ENCODE data around the gene ROM1. TPM values are rescaled to one million over a fixed set of nuclear protein-coding genes. Genes with fewer than 3 reads are reported as not detected.

ROM1 gene
- total RNA-seq, 1 experiment from 2014 or later: 2.7 TPM

GRCh38 chr11:62604460-62605120, 8.5 kb upstream of the ROM1 start:
- intact Hi-C loops (cut with micrococcal nuclease; ENCODE audit: unreplicated experiment): no loop called here
- no peak overlapping the region for H3K27ac ChIP-seq (ENCODE audit: low read length)
- no peaks in the 10 kb centered on the region for H3K9me3 ChIP-seq (ENCODE audit: control insufficient read depth, insufficient read depth, low read depth, low read length)
- no peak overlapping the region for H3K4me3 ChIP-seq (ENCODE audit: low read depth in 2 of 2, low read length in 2 of 2)
- BruUV-seq (replicated peaks): no TSS peak
- CTCF ChIA-PET: no interaction called here
- ATAC-seq (no peak), DNase-seq (ENCODE audit: low read depth, low spot score) (no peak)
- in situ Hi-C loops (cut with HindIII; ENCODE audit: low pct_unique_long_range_greater_than_20kb, low sequenced_read_pairs): no loop called here
- TF ChIP-seq POLR2AphosphoS5 (IDR thresholded peaks at IDR 0.05; ENCODE audit: low read depth, low read length) (no peak), REST (IDR thresholded peaks at IDR 0.05; ENCODE audit: insufficient read depth in 1 of 2, low read depth in 2 of 2, low read length in 1 of 2) (no peak), SIN3A (IDR thresholded peaks at IDR 0.05; ENCODE audit: borderline replicate concordance, insufficient read depth, low read depth, low read length) (no peak), TCF7L2 (IDR thresholded peaks at IDR 0.05; ENCODE audit: low read depth, low read length) (no peak)
- TF ChIP-seq, protein P1, sequence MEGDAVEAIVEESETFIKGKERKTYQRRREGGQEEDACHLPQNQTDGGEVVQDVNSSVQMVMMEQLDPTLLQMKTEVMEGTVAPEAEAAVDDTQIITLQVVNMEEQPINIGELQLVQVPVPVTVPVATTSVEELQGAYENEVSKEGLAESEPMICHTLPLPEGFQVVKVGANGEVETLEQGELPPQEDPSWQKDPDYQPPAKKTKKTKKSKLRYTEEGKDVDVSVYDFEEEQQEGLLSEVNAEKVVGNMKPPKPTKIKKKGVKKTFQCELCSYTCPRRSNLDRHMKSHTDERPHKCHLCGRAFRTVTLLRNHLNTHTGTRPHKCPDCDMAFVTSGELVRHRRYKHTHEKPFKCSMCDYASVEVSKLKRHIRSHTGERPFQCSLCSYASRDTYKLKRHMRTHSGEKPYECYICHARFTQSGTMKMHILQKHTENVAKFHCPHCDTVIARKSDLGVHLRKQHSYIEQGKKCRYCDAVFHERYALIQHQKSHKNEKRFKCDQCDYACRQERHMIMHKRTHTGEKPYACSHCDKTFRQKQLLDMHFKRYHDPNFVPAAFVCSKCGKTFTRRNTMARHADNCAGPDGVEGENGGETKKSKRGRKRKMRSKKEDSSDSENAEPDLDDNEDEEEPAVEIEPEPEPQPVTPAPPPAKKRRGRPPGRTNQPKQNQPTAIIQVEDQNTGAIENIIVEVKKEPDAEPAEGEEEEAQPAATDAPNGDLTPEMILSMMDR (IDR thresholded peaks at IDR 0.05): no peak
- H3K36me3 ChIP-seq (ENCODE audit: control insufficient read depth, insufficient read depth, low read length): peaks cover 11% of the 10 kb centered on the region
- H3K4me1 ChIP-seq (ENCODE audit: control insufficient read depth, insufficient read depth, low read length): peaks cover 19% of the 10 kb centered on the region
- POLR2A ChIA-PET: no interaction called here
- no peaks in the 10 kb centered on the region for H3K27me3 ChIP-seq (ENCODE audit: control insufficient read depth, insufficient read depth, low read length)

DNA sequence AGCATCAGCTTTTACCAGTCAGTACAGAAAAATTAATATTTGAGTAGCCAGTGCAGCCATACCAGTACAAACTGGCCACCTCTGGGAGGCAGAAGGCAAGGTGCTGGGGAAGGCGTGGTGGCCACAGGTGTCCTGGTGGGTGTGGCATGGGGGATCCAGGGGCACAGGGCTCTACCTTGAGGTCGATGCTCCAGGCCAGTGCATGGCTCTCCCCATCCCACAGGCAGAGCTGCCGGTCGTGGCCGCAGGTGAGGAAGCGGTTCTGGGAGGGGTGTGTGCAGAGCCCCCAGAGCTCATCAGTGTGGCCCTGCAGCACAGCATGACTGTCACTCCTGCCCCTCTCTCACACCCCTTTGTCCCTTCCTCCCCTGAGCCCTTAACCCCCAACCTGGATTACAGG, 7.6 kb upstream of the ROM1 start:
- ChIA-PET CTCF (no interaction called here), POLR2A (no interaction called here)
- BruUV-seq (replicated peaks): no TSS peak
- intact Hi-C loops (cut with micrococcal nuclease; ENCODE audit: unreplicated experiment): no loop called here
- ATAC-seq (no peak), DNase-seq (ENCODE audit: low read depth, low spot score) (no peak)
- H3K4me1 ChIP-seq (ENCODE audit: control insufficient read depth, insufficient read depth, low read length): peaks cover 11% of the 10 kb centered on the region
- no peaks in the 10 kb centered on the region for H3K27me3 ChIP-seq (ENCODE audit: control insufficient read depth, insufficient read depth, low read length)
- no peak overlapping the region for H3K4me3 ChIP-seq (ENCODE audit: low read depth in 2 of 2, low read length in 2 of 2)
- H3K9me3 ChIP-seq (ENCODE audit: control insufficient read depth, insufficient read depth, low read depth, low read length): no peaks in the 10 kb centered on the region
- in situ Hi-C loops (cut with HindIII; ENCODE audit: low pct_unique_long_range_greater_than_20kb, low sequenced_read_pairs): no loop called here
- TF ChIP-seq REST (IDR thresholded peaks at IDR 0.05; ENCODE audit: insufficient read depth in 1 of 2, low read depth in 2 of 2, low read length in 1 of 2) (no peak), POLR2AphosphoS5 (IDR thresholded peaks at IDR 0.05; ENCODE audit: low read depth, low read length) (no peak)
- no peak overlapping the region for H3K27ac ChIP-seq (ENCODE audit: low read length)
- H3K36me3 ChIP-seq (ENCODE audit: control insufficient read depth, insufficient read depth, low read length): peaks cover 2% of the 10 kb centered on the region

All from Panc1 (cell line).